HEK293T (cell line): ENCODE measurements around the gene NEXMIF.
"Not testable (repeated sequence)": the region's sequence is repeated elsewhere in the genome, so short reads cannot be mapped to it uniquely, and the experiment has no call there.

ENCODE experiments used
- CTCF ChIA-PET: fragments of 350-600 bp; formaldehyde crosslinking; extraction: SDS; loops from one replicate; lab custom pipeline; 2021; ENCODE audit warnings: antibody characterized with exemption, inconsistent platforms; lab: Yijun Ruan, JAX
- POLR2A ChIA-PET: fragments of 350-600 bp; formaldehyde crosslinking; extraction: SDS; loops from one replicate; lab custom pipeline; 2020; ENCODE audit warnings: antibody characterized with exemption, inconsistent platforms; lab: Yijun Ruan, JAX
- DNase-seq: peaks from one replicate; pipeline ENCODE4 v3.0.0; 2012; ENCODE audit warnings: mixed read lengths; ENCODE audit errors: extremely low spot score
- ARNT ChIP-seq: fragments of 450-650 bp; IDR thresholded peaks from 2 replicates; pipeline ENCODE4 v1.6.1; 2017; ENCODE audit warnings: mild to moderate bottlenecking
- BHLHE40 ChIP-seq: fragments of 450-650 bp; IDR thresholded peaks from 2 replicates; pipeline ENCODE4 v1.6.1; 2016; ENCODE audit warnings: mild to moderate bottlenecking, moderate library complexity, borderline replicate concordance
- CTBP1 ChIP-seq: fragments of 450-650 bp; IDR thresholded peaks from 2 replicates; pipeline ENCODE4 v1.6.1; 2016; ENCODE audit warnings: borderline replicate concordance
- ELF4 ChIP-seq: fragments of 450-650 bp; IDR thresholded peaks from 2 replicates; pipeline ENCODE4 v1.6.1; 2017; ENCODE audit warnings: antibody characterized with exemption
- FOXA1 ChIP-seq: fragments of 450-650 bp; IDR thresholded peaks from 2 replicates; pipeline ENCODE4 v1.6.1; 2016; ENCODE audit warnings: mild to moderate bottlenecking
- FOXK2 ChIP-seq: fragments of 450-650 bp; IDR thresholded peaks from 2 replicates; pipeline ENCODE4 v1.6.1; 2016; ENCODE audit warnings: mild to moderate bottlenecking
- FOXM1 ChIP-seq: fragments of 450-650 bp; IDR thresholded peaks from 2 replicates; pipeline ENCODE4 v1.6.1; 2017; ENCODE audit warnings: mild to moderate bottlenecking, borderline replicate concordance
- HDGF ChIP-seq: fragments of 450-650 bp; IDR thresholded peaks from 2 replicates; pipeline ENCODE4 v1.6.1; 2017; ENCODE audit warnings: antibody characterized with exemption, borderline replicate concordance
- L3MBTL2 ChIP-seq: fragments of 450-650 bp; conservative IDR thresholded peaks from 2 replicates; pipeline ENCODE4 v1.6.1; 2016; ENCODE audit warnings: mild to moderate bottlenecking
- LEF1 ChIP-seq: fragments of 450-650 bp; IDR thresholded peaks from 2 replicates; pipeline ENCODE4 v1.6.1; 2017; ENCODE audit warnings: mild to moderate bottlenecking, borderline replicate concordance
- NFRKB ChIP-seq: fragments of 450-650 bp; IDR thresholded peaks from 2 replicates; pipeline ENCODE4 v1.6.1; 2016; ENCODE audit warnings: mild to moderate bottlenecking, moderate library complexity
- PKNOX1 ChIP-seq: fragments of 450-650 bp; IDR thresholded peaks from 2 replicates; pipeline ENCODE4 v1.6.1; 2016
- SP1 ChIP-seq: fragments of 450-650 bp; IDR thresholded peaks from 2 replicates; pipeline ENCODE4 v1.6.1; 2017
- SUZ12 ChIP-seq: fragments of 450-650 bp; IDR thresholded peaks from 2 replicates; pipeline ENCODE4 v1.6.1; 2016; ENCODE audit warnings: mild to moderate bottlenecking
- TARDBP ChIP-seq: fragments of 450-650 bp; IDR thresholded peaks from 2 replicates; pipeline ENCODE4 v1.6.1; 2016
- ZNF384 ChIP-seq: fragments of 450-650 bp; IDR thresholded peaks from 2 replicates; pipeline ENCODE4 v1.6.1; 2016

Gene NEXMIF

GRCh38 chrX:74911494-74911893 is 13.8 kb downstream of the NEXMIF start:
- POLR2A ChIA-PET, result no interaction called here

GRCh38 chrX:74906417-74906816 is 18.8 kb downstream of the NEXMIF start:
- no peak for DNase-seq
- CTCF ChIA-PET, result no interaction called here
- POLR2A ChIA-PET, result no interaction called here
- TF ChIP-seq ARNT (no peak), BHLHE40 (no peak), NFRKB (no peak), ZNF384 (no peak), HDGF (no peak), PKNOX1 (no peak), SP1 (no peak), ELF4 (no peak), CTBP1 (no peak), LEF1 (no peak), L3MBTL2 (no peak), FOXA1 (no peak), FOXK2 (no peak)

More at GRCh38 chrX:74911494-74911893, 13.8 kb downstream of the NEXMIF start:
- TF ChIP-seq ARNT (no peak), NFRKB (no peak), FOXA1 (no peak), SUZ12 (no peak), FOXM1 (no peak), ZNF384 (no peak), LEF1 (no peak), SP1 (no peak), CTBP1 (no peak), BHLHE40 (no peak), FOXK2 (no peak), L3MBTL2 (no peak), PKNOX1 (no peak), HDGF (no peak), TARDBP (no peak), ELF4 (no peak)
- no peak for DNase-seq
- CTCF ChIA-PET, result no interaction called here

GRCh38 chrX:74902806-74903205 is 22.4 kb downstream of the NEXMIF start:
- DNase-seq, result no peak
- CTCF ChIA-PET, result no interaction called here
- POLR2A ChIA-PET, result no interaction called here
- TF ChIP-seq TARDBP (no peak), PKNOX1 (no peak), FOXA1 (no peak), ELF4 (no peak), ARNT (no peak), FOXM1 (no peak), L3MBTL2 (no peak), SUZ12 (no peak), BHLHE40 (no peak)

GRCh38 chrX:74892561-74892960 is 32.7 kb downstream of the NEXMIF start:
- TF ChIP-seq HDGF, result no peak
- TF ChIP-seq LEF1, result no peak
- no peak for TF ChIP-seq FOXK2
- no peak for TF ChIP-seq CTBP1
- TF ChIP-seq ARNT, result no peak
- TF ChIP-seq ZNF384, result no peak
- TF ChIP-seq FOXM1, result no peak
- TF ChIP-seq PKNOX1, result no peak
- TF ChIP-seq ELF4, result no peak
- TF ChIP-seq SP1, result no peak
- no peak for TF ChIP-seq TARDBP
- no peak for TF ChIP-seq NFRKB
- no peak for TF ChIP-seq SUZ12
- no peak for TF ChIP-seq L3MBTL2
- no peak for TF ChIP-seq FOXA1
- TF ChIP-seq BHLHE40, result no peak
- ChIA-PET CTCF (no interaction called here), POLR2A (no interaction called here)
- DNase-seq, result no peak

- POLR2A ChIA-PET, result no interaction called here
- DNase-seq, result no peak
- CTCF ChIA-PET, result no interaction called here
- no peak for TF ChIP-seq FOXK2
- TF ChIP-seq FOXM1, result no peak
- no peak for TF ChIP-seq SP1
- TF ChIP-seq SUZ12, result no peak
- no peak for TF ChIP-seq FOXA1
- no peak for TF ChIP-seq BHLHE40
- TF ChIP-seq CTBP1, result no peak
- TF ChIP-seq TARDBP, result no peak
These were observed 34.4 kb downstream of the NEXMIF start for GRCh38 chrX:74890676-74891430.

GRCh38 chrX:74882383-74882782 is 42.9 kb downstream of the NEXMIF start:
- DNase-seq, POLR2A ChIA-PET, CTCF ChIA-PET: not testable (repeated sequence)
